ENCODE data around the gene NUDT13.

NUDT13 gene

GRCh38 chr10:73110345-73110849, at the start of gene NUDT13:
Gene NUDT13, plus strand, starts transcription at chr10:73110455. Its CDS starts 3,911 bp downstream, at chr10:73114366.
- peak; percentile 93 for DNase-seq (ENCODE audit: low spot score)

- DNase-seq (ENCODE audit: low spot score): no peak
Observed at GRCh38 chr10:73060738-73061635, 49.3 kb upstream of the NUDT13 start.

GRCh38 chr10:73061743-73062142, 48.5 kb upstream of the NUDT13 start:
- no peak for DNase-seq (ENCODE audit: low spot score)

- no peak for DNase-seq (ENCODE audit: low spot score)
Observed at GRCh38 chr10:73065441-73065840, 44.8 kb upstream of the NUDT13 start.

GRCh38 chr10:73073627-73074026, 36.6 kb upstream of the NUDT13 start:
- DNase-seq (ENCODE audit: low spot score): no peak

GRCh38 chr10:73075829-73076228, 34.4 kb upstream of the NUDT13 start:
- DNase-seq (ENCODE audit: low spot score): no peak

GRCh38 chr10:73076360-73077183, 33.7 kb upstream of the NUDT13 start:
- DNase-seq (ENCODE audit: low spot score): peak; percentile 79

- no peak for DNase-seq (ENCODE audit: low spot score)
Observed at GRCh38 chr10:73079779-73080541, 30.3 kb upstream of the NUDT13 start.

GRCh38 chr10:73083221-73083620, 27.0 kb upstream of the NUDT13 start:
- DNase-seq (ENCODE audit: low spot score): no peak

- DNase-seq (ENCODE audit: low spot score): no peak
Observed at GRCh38 chr10:73084209-73084608, 26.0 kb upstream of the NUDT13 start.

GRCh38 chr10:73086816-73087215, 23.4 kb upstream of the NUDT13 start:
- DNase-seq (ENCODE audit: low spot score): no peak

- DNase-seq (ENCODE audit: low spot score): no peak
Observed at GRCh38 chr10:73088304-73088703, 22.0 kb upstream of the NUDT13 start.

GRCh38 chr10:73092830-73093229, 17.4 kb upstream of the NUDT13 start:
- DNase-seq (ENCODE audit: low spot score): no peak

GRCh38 chr10:73093922-73094850, 16.1 kb upstream of the NUDT13 start:
- DNase-seq (ENCODE audit: low spot score): no peak

- no peak for DNase-seq (ENCODE audit: low spot score)
Observed at GRCh38 chr10:73094986-73095480, 15.2 kb upstream of the NUDT13 start.

GRCh38 chr10:73095481-73096021, 14.7 kb upstream of the NUDT13 start:
- DNase-seq (ENCODE audit: low spot score): peak; percentile 61

GRCh38 chr10:73096041-73096448, 14.2 kb upstream of the NUDT13 start:
- DNase-seq (ENCODE audit: low spot score): peak; percentile 69

GRCh38 chr10:73096449-73097304, 13.6 kb upstream of the NUDT13 start, which contains the start of gene P4HA1:
Gene P4HA1, minus strand, starts transcription at chr10:73096866. Its CDS starts 21,983 bp downstream, at chr10:73074883.
- DNase-seq (ENCODE audit: low spot score): peak; percentile 99

GRCh38 chr10:73097305-73097670, 13.0 kb upstream of the NUDT13 start:
- no peak for DNase-seq (ENCODE audit: low spot score)

Measured in Ammon's horn (tissue), 1 donor.